Retinal pigment epithelial cell (primary cell): ENCODE data around the gene MAP7.

ENCODE experiments used
- DNase-seq: peaks from one replicate; pipeline ENCODE4 v3.0.0-alpha.2; 2010; ENCODE audit warnings: low read depth
- H3K4me3 ChIP-seq: 2 replicates; pipeline ENCODE4 v1.5.1; 2011; ENCODE audit warnings: mild to moderate bottlenecking, low read length, control low read depth, moderate library complexity
- TF ChIP-seq, protein P1 (sequence below): conservative IDR thresholded peaks from 2 replicates; pipeline ENCODE4 v1.5.1; 2011; ENCODE audit warnings: low read depth, low read length, control low read depth, inconsistent platforms

Gene MAP7

DNA sequence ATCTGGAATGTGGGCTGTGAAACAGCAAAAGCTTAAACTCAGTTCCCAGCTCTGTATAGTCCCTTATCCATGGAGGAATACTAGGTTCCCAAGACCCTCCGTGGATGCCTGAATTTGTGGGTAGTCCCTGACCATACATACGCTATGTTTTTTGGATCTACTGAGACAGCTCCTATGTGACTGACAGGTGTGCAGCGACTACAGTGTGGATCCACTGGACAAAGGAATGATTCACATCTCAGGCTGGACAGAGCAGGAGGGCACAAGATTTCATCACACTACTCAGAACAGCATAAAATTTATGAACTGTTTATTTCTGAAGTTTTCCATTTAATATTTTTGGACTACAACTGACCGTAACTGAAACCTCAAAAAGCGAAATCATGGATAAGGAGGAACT, 125.3 kb downstream of the MAP7 start:
- no peak for DNase-seq
- TF ChIP-seq, protein P1, sequence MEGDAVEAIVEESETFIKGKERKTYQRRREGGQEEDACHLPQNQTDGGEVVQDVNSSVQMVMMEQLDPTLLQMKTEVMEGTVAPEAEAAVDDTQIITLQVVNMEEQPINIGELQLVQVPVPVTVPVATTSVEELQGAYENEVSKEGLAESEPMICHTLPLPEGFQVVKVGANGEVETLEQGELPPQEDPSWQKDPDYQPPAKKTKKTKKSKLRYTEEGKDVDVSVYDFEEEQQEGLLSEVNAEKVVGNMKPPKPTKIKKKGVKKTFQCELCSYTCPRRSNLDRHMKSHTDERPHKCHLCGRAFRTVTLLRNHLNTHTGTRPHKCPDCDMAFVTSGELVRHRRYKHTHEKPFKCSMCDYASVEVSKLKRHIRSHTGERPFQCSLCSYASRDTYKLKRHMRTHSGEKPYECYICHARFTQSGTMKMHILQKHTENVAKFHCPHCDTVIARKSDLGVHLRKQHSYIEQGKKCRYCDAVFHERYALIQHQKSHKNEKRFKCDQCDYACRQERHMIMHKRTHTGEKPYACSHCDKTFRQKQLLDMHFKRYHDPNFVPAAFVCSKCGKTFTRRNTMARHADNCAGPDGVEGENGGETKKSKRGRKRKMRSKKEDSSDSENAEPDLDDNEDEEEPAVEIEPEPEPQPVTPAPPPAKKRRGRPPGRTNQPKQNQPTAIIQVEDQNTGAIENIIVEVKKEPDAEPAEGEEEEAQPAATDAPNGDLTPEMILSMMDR: no peak
- H3K4me3 ChIP-seq: no peak overlapping the region

DNA sequence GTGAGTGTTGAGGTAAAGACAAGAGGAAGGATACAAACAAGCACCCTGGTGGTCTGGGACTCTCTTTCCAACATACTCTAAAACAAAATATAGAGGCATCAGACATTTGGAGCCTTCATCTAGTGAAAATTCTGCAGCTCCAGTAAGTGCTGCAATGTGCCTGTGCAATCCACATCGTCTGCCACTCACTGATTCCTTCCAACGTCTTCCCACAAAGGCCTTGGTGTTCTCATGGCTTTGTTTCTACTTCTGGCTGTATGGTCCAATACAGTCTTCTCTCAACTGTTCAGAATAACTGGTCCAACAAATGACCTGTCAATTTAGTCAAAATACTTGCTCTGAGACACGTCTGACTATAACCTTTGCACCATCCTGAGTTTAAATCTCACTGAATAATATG, 125.8 kb downstream of the MAP7 start:
- TF ChIP-seq, protein P1: no peak
- no peak overlapping the region for H3K4me3 ChIP-seq
- no peak for DNase-seq

DNA sequence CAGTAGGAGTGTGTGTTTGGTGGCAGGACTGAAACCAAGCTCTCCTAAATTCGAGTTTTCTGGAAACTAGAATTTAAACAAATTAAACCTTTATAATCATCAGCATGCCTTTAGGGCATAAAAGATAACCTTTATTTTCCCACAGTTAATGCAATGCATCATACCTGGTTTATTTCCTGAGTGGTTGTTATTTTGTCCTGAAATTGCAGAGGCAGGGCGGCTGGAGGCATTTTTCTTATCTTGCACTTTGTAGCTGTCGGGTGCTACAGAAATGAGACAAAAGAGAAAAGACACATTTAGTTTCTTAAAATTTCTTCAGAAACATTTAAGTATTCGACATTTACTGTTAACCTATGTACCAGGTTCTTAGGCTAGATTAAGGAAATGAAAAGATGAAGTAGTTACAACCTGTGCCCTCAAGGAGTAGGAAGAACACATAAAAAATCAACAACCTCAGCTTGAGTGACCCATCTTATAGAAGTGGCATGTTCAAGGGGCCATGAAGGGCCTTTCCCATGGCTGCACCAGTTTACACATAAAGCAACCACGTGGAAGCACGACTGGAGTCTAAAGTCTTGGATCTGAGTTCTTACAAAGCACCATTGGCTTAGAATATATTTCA, 128.6 kb downstream of the MAP7 start:
- TF ChIP-seq, protein P1: no peak
- DNase-seq: no peak
- H3K4me3 ChIP-seq: no peak overlapping the region

DNA sequence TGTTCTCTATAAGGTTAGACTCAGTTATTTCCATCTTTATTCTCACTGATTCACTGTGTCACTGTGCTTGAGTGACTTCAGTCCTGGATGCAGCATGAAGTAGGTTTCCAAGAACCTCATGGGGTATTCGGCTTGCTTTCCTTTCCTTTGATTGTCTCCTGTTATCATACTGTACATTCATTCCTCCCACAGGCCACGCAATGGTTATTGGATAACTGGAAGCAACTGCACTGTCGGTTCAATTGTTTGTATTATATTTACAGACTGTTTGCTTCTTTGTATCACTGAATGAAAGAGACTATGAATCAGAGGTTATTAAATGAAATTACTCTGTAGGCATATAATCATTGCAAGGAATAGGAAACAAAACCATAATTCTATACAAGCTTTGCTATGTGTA, 129.4 kb downstream of the MAP7 start:
- DNase-seq: no peak
- TF ChIP-seq, protein P1: no peak
- H3K4me3 ChIP-seq: no peak overlapping the region

DNA sequence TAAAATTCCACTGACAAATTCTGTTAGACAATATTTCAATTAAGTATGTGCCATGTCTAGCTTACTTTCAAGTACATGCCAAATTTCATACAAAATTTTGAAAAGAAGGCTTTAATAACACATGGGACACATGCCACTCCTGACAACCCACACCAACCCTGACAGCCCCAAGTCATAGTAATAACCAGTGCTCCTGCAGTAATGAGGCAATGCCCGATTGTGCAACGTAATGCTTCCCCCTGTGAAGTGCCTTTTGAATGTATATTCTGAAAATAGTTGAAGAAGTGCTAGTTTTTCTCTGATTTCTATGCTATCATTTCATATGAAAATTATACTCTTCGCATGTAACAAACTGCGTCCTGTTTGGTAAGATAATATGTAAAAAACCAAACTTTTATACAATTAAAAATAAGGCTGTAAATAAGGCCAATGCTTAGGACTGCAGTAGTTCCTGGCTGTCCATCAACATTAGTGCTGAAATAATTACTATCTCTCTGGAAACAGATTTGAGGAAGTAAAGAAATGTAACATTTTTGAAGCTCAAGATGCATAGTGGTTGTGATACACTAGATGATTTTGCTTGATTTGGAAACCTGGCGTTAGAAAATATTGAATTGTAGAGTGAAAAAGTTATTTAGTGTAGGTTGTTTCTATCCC, 134.7 kb downstream of the MAP7 start:
- H3K4me3 ChIP-seq: no peak overlapping the region
- DNase-seq: no peak
- TF ChIP-seq, protein P1: no peak

DNA sequence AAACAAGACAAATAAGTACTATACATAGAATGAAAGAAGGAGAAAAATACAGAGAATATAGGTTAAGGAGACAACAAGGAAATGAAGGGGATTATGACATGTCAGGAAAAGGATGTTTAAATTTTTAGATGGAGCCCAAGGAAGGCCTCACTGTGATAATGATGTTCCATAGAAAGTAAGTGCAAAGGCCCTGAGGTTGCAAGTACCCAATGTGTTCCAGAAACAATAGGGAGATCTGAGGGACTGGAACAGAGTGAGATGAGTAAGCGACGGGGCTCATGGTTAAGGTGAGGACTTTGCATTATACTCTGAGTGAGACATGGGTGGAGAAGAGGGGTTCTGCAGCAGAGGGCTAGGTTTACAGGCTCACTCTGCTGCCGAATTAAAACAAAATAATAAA, 137.8 kb downstream of the MAP7 start:
- TF ChIP-seq, protein P1: no peak
- DNase-seq: no peak
- H3K4me3 ChIP-seq: no peak overlapping the region
